Stimulated activated CD8-positive, alpha-beta memory T cell treated with anti-CD3 and anti-CD28 coated beads, Interleukin-15, amount 100 ng/mL, for 24 hours (primary cell): Measurements from ENCODE around the gene SPRR2A.
"Not testable (repeated sequence)": the region's sequence is repeated elsewhere in the genome, so short reads cannot be mapped to it uniquely, and the experiment has no call there.

Experiments
- DNase-seq: peaks from one replicate; pipeline ENCODE4 v3.0.0-alpha.2; 2020; ENCODE audit warnings: low read depth

Gene SPRR2A

GRCh38 chr1:153057375-153057774 is at the start of gene SPRR2A:
TSS of gene SPRR2A (minus strand) at chr1:153057512. CDS start at chr1:153056735, 777 bp downstream.
- no peak for DNase-seq

GRCh38 chr1:153100245-153100644 is 42.9 kb upstream of the SPRR2A start:
- no peak for DNase-seq

GRCh38 chr1:153099461-153100045 is 42.2 kb upstream of the SPRR2A start:
- no peak for DNase-seq

GRCh38 chr1:153095764-153096163 is 38.5 kb upstream of the SPRR2A start:
- DNase-seq = no peak

GRCh38 chr1:153094426-153094825 is 37.1 kb upstream of the SPRR2A start, which contains the start of gene SPRR2E:
TSS of gene SPRR2E (minus strand) at chr1:153094526. CDS start at chr1:153093751, 775 bp downstream.
- no peak for DNase-seq

GRCh38 chr1:153087652-153088051 is 30.3 kb upstream of the SPRR2A start:
- DNase-seq = no peak

- no peak for DNase-seq
Observed at GRCh38 chr1:153081736-153082135, 24.4 kb upstream of the SPRR2A start.

GRCh38 chr1:153072806-153073726 is 15.8 kb upstream of the SPRR2A start:
- no peak for DNase-seq

GRCh38 chr1:153071511-153071910 is 14.2 kb upstream of the SPRR2A start, which contains the start of gene SPRR2B:
TSS of gene SPRR2B (minus strand) at chr1:153071611. CDS start at chr1:153070839, 772 bp downstream.
- DNase-seq = no peak

GRCh38 chr1:153070243-153070642 is 12.9 kb upstream of the SPRR2A start:
- no peak for DNase-seq

GRCh38 chr1:153058826-153059784 is 1.8 kb upstream of the SPRR2A start:
- DNase-seq = no peak

GRCh38 chr1:153058154-153058553 is 842 bp upstream of the SPRR2A start:
- no peak for DNase-seq

- not testable (repeated sequence) for DNase-seq
Observed at GRCh38 chr1:153056111-153056510, 1.2 kb downstream of the SPRR2A start.

- no peak for DNase-seq
Observed at GRCh38 chr1:153049211-153049610, 8.1 kb downstream of the SPRR2A start.

GRCh38 chr1:153040950-153041631 is 16.2 kb downstream of the SPRR2A start, which contains the start of gene SPRR2D:
TSS of gene SPRR2D (minus strand) at chr1:153041120. CDS start at chr1:153040346, 774 bp downstream.
- no peak for DNase-seq

- DNase-seq = no peak
Observed at GRCh38 chr1:153035211-153035610, 22.1 kb downstream of the SPRR2A start.

GRCh38 chr1:153032677-153033308 is 24.5 kb downstream of the SPRR2A start:
- DNase-seq = no peak

GRCh38 chr1:153032073-153032472 is 25.2 kb downstream of the SPRR2A start:
- DNase-seq = no peak

- DNase-seq = no peak
Observed at GRCh38 chr1:153030895-153031294, 26.4 kb downstream of the SPRR2A start, which contains the start of gene SPRR1B. TSS of gene SPRR1B (plus strand) at chr1:153031203. CDS start at chr1:153032346, 1,143 bp downstream.

GRCh38 chr1:153028766-153029165 is 28.5 kb downstream of the SPRR2A start:
- no peak for DNase-seq

- no peak for DNase-seq
Observed at GRCh38 chr1:153025797-153026196, 31.5 kb downstream of the SPRR2A start.
